GM12891 (cell line): Measurements from ENCODE around the gene ZNF678. TPM values are rescaled to one million over a fixed set of nuclear protein-coding genes. Genes with fewer than 3 reads are reported as not detected.

ENCODE experiments used
- DNase-seq: peaks from one replicate; pipeline ENCODE4 v3.0.0; 2011; ENCODE audit warnings: low spot score; ENCODE audit not compliant: insufficient read length
- FAIRE-seq: peaks from 2 replicates; lab custom pipeline; 2011; peaks lifted over from hg19 to GRCh38; lab: Jason Lieb, UNC
- PAX5 ChIP-seq: IDR thresholded peaks from 2 replicates; pipeline ENCODE4 v1.6.1; 2011; ENCODE audit warnings: low read length, moderate library complexity, mild to moderate bottlenecking; ENCODE audit not compliant: insufficient read depth, severe bottlenecking
- POLR2A ChIP-seq: IDR thresholded peaks from 2 replicates; pipeline ENCODE4 v1.6.1; 2011; ENCODE audit warnings: low read depth, low read length, control low read depth
- POLR2AphosphoS5 ChIP-seq: IDR thresholded peaks from 2 replicates; pipeline ENCODE4 v1.6.1; 2011; ENCODE audit warnings: low read depth, low read length, control low read depth
- POU2F2 ChIP-seq: IDR thresholded peaks from 2 replicates; pipeline ENCODE4 v1.6.1; 2011; ENCODE audit warnings: low read depth, mild to moderate bottlenecking, control low read depth, low read length, moderate library complexity
- SPI1 ChIP-seq: IDR thresholded peaks from 2 replicates; pipeline ENCODE4 v1.6.1; 2011; ENCODE audit warnings: low read depth, low read length, control low read depth
- TAF1 ChIP-seq: IDR thresholded peaks from 2 replicates; pipeline ENCODE4 v1.6.1; 2011; ENCODE audit warnings: low read depth, low read length, control low read depth
- polyA plus RNA-seq: library from polyadenylated mRNA; unstranded; fragments of >200 nt; gene quantifications from one replicate; pipeline ENCODE4 v1.2.1, GENCODE V29; 2012; ENCODE audit warnings: low read depth, missing spikeins, inconsistent platforms; ENCODE audit not compliant: missing spikeins

ZNF678 gene
- 2.1 TPM for polyA plus RNA-seq

- FAIRE-seq (peak; percentile 93), DNase-seq (peak; percentile 96)
- peak; percentile 72 for TF ChIP-seq POLR2A
- TF ChIP-seq POU2F2, result no peak
- TF ChIP-seq SPI1, result peak; percentile 26; the same call in 1 of the 2 replicates
- no peak for TF ChIP-seq PAX5
- peak; percentile 59 for TF ChIP-seq POLR2AphosphoS5
- TF ChIP-seq TAF1, result 0 out of 2 replicates have a peak, but pooled peaks have one; percentile 30
These were observed at the start of gene ZNF678 for GRCh38 chr1:227563324-227564201. ZNF678 (plus strand) TSS chr1:227563556; CDS start chr1:227650992, 87,436 bp downstream.

- TF ChIP-seq POLR2A (no peak), SPI1 (no peak), TAF1 (no peak), POU2F2 (no peak), PAX5 (no peak), POLR2AphosphoS5 (no peak)
- DNase-seq (no peak), FAIRE-seq (no peak)
These were observed 44.5 kb upstream of the ZNF678 start for GRCh38 chr1:227518876-227519275.

DNA sequence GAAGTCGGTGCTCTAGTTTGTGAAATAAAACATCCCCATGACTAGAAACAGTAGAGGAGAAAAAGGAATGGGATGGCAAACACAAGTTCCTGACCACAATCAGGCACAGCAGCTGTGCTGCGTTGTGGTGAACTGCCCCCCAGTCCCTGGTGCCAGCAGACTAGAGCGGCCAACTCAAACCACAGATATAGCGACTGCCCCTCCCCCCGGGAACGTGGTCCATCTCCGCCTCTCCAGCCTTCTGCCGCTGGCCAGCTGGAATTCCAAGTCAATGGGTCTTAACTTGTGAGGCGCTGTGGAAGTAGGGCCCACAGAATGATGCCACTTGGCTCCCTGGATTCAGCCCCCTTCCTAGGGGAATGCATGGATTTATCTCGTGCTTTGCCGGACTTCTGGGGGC is 41.6 kb upstream of the ZNF678 start:
- DNase-seq (no peak), FAIRE-seq (no peak)
- TF ChIP-seq POLR2AphosphoS5 (no peak), SPI1 (no peak), PAX5 (no peak), TAF1 (no peak), POU2F2 (no peak), POLR2A (no peak)

DNA sequence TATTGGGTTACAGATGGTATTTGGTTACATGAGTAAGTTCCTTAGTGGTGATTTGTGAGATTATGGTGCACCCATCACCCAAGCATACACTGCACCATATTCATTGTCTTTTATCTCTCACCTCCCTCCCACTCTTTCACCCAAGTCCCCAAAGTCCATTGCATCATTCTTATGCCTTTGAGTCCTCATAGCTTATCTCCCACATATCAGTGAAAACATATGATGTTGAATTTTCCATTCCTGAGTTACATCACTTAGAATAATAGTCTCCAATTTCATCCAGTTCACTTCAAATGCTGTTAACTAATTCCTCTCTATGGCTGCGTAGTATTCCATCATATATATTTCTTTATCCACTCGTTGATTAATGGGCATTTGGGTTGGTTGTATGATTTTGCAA is 36.8 kb upstream of the ZNF678 start:
- DNase-seq (no peak), FAIRE-seq (no peak)
- TF ChIP-seq POLR2A (no peak), PAX5 (no peak), SPI1 (no peak), POLR2AphosphoS5 (no peak)

- no peak for FAIRE-seq
- TF ChIP-seq PAX5 (no peak), POLR2A (no peak), POU2F2 (no peak), SPI1 (no peak), TAF1 (no peak), POLR2AphosphoS5 (no peak)
- no peak for DNase-seq
These were observed 31.2 kb upstream of the ZNF678 start for GRCh38 chr1:227532019-227532619.

DNA sequence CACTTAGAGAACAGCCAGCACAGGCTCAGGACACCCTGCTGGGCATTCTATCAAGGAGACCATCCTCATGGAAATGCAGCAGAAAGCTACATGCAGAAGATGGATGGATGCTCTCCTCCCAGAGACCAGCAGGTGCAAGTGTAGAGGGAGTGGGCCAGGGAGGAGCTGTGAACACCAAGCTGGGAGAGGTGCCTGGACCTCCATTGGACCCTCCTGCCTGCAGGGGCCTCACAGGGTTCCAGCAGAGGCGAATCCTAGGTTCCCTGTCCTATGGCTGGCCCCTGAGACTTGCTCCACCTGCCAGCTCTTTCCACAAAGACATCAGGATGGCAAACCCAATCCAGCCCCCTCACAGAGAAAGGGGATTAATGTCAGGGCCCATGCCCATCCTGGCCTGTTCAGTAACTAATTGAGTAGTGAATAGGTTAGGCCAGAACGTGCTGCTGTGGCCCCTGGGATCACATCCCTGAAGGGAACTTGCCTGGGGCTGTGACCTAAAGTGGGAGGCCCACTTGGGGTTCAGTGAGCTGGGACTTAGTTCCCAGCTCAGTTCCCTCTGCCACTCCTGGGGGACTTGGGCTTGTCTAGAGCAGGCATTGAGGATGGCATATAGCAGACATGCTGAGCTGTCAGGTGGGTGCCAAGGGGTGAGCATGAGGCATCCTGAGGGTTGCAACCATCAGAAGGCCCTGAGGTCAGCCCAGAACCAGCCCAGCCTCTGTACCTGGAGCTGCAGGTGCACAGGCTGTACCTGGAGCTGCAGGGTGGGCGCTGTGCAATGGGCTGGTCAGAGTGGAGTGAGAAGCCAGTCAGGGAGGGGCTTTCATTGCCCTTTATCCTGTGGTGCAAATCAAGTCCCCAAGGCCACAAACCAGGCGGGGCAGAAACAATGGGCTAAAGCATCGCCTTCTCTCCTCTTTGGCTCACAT is 22.9 kb upstream of the ZNF678 start:
- TF ChIP-seq POU2F2, result no peak
- TF ChIP-seq POLR2A, result no peak
- no peak for TF ChIP-seq SPI1
- no peak for TF ChIP-seq TAF1
- no peak for TF ChIP-seq POLR2AphosphoS5
- no peak for TF ChIP-seq PAX5
- FAIRE-seq (no peak), DNase-seq (no peak)

DNA sequence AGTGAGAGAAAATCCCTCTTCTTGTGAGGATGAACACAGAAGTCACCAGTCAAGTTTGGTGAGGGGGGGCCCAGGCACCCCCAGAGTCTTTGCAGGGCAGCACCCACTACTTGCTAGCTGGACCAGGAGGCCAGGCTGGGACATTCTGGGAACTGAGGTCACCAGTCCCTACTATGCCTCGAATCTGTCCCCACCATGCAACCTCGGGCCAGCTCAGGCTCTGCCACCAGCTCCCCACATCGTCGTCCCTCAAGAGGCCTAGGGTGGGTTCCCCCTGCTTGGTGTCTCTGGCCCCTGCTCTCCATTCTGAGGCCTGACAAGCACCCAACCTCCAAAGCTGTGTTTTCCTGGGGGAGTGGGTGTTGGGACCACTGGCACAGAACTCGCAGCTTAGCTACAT is 22.2 kb upstream of the ZNF678 start:
- FAIRE-seq (no peak), DNase-seq (no peak)
- TF ChIP-seq POU2F2 (no peak), SPI1 (no peak), TAF1 (no peak)

- TF ChIP-seq SPI1 (no peak), POLR2AphosphoS5 (no peak), PAX5 (no peak), POU2F2 (no peak), POLR2A (no peak), TAF1 (no peak)
- FAIRE-seq (no peak), DNase-seq (no peak)
These were observed 21.6 kb upstream of the ZNF678 start for GRCh38 chr1:227541796-227542152.

GRCh38 chr1:227542153-227543120 is 20.9 kb upstream of the ZNF678 start:
- TF ChIP-seq PAX5 (no peak), SPI1 (peak; percentile 32; the same call in 1 of the 2 replicates), POLR2A (no peak), TAF1 (no peak), POU2F2 (no peak)
- FAIRE-seq, result peak; percentile 59
- DNase-seq, result peak; percentile 78
